ENCODE data around the gene INSYN1.
"Not testable (repeated sequence)": the region's sequence is repeated elsewhere in the genome, so short reads cannot be mapped to it uniquely, and the experiment has no call there.

The INSYN1 gene

DNA sequence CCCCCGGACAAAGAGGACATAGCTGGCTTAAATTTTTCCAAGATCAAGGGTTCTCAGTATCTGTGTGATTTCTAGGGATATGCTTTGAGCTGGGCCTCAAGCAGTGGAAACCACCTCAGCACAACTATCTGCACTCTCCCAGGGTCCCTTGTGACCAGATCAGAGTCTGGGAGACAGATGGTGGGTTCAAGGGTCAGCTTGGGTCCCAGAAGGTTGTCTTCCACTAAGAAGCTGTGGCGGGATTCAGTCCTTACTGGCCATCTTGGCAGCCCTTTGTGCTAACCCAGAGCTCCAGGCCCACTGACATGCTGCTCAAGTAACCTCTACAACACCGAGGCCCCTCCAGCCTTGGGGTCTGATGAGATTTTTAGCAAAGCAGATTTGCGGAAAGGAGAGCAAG lies 2.7 kb downstream of the INSYN1 start:
- no peak for DNase-seq (ENCODE audit: low read depth in 1 of 2, low spot score in 1 of 2)

DNA sequence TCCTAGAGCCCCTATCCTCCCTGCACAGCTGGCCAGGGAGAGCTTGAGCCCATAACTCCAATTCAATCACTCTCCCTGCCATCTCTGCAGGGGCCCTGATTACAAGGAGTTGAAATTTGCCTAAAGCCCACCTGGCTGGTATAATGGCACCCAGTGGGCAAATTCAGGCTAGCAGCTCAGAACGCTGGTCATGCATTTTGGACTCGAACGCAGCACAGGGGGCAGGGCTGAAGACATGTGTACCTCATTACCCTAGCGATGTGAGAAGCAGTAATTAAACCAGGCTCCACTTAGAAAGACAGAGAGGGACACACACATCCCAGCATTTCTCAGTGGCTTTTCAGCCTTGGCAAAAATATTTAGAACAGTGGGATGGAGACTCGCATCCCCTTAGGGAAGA lies 3.2 kb downstream of the INSYN1 start:
- DNase-seq (ENCODE audit: low read depth in 1 of 2, low spot score in 1 of 2), result no peak

DNA sequence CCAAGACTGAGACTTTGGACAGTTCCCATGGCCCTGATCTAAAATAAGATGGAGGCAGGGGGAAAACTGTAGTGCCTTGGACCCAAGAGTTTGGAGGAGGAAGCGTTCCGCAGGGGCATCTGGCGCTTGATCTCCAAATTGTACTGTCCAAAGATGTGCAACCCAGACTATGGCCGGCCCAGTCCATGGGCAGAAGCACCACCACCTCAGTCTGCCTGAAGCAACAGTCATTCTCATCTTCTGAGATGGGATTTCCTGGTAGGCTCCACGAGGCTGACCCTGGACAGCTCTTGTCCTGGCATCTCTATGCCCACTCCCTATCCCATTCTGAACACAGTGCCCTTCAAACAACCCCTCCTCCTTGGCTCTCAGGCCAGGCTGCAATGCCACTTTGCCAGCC lies 3.6 kb downstream of the INSYN1 start:
- DNase-seq (ENCODE audit: low read depth in 1 of 2, low spot score in 1 of 2), result no peak

DNA sequence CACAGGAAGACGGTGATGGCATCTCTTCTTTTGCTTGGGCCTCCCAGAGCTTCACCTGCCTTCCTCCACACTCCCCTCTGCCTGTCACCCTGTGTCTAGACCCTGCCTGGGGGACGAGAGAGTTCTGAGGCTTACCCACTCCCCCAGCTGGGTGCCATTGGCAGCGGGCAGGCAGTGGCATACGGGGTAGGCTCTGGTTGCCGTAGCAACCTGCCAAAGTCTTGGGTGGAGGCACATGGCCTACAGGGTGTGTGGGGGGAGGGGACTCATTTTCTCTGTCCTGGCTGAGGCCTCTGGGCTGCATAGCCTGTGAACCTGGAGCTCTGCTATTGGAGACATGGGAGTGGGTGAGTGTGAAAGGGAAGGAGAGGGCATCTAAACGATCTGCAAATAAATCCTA lies 4.4 kb downstream of the INSYN1 start:
- DNase-seq (ENCODE audit: low read depth in 1 of 2, low spot score in 1 of 2), result no peak

DNA sequence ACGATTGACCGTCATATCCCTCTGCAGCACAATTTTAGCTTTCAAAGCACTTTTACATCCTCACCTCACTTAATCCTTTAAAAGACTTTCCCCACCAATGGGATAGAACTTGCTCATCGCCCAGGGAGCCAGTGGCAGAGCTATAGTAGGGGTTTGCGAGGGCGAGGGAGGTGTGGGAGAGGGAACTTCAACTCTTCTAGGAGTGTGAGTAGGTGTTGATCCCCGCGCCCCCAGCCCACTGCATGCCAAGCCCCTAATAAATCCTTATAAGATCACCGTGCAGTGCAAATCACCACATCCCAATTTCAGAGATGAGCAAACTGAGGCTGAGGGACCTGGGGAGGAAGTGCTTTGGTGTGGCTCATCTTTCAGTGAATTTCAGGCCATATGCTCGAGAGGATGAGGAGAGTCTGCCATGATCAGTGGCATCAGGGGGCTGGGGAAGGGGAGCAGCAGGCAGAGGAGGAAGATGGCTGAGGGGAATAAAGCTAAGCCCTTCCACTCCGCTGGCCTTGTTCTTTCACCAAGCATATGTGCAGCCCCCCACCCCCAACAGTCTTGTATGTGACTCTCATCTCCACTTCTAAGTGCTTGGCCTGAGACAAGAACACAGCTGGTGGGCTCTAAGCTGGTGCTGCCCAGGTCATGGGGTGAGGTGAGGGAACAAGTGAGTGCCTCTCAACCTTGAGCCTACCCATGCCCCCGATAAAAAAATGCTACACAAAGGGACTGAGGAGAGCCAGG lies 5.1 kb downstream of the INSYN1 start:
- no peak for DNase-seq (ENCODE audit: low read depth in 1 of 2, low spot score in 1 of 2)

DNA sequence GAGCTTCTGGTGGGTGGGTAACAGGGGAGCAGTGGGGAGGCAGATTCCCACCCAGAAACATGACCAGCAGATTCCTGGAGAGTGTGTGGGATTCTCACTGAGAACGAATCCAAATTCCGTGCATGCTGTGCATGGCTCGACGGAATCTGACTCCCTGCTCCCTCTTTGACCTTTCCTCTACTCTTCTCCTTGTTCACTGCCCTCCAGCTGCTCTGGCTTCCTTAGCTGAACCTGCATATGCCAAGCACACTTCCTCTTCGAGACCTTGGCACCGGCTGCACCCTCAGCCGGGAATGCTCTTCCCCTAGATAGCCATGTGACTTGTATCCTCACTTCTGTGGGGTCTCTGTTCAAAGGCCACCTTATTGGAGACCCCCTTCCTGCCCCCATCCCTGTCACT lies 6.3 kb downstream of the INSYN1 start:
- no peak for DNase-seq (ENCODE audit: low read depth in 1 of 2, low spot score in 1 of 2)

DNA sequence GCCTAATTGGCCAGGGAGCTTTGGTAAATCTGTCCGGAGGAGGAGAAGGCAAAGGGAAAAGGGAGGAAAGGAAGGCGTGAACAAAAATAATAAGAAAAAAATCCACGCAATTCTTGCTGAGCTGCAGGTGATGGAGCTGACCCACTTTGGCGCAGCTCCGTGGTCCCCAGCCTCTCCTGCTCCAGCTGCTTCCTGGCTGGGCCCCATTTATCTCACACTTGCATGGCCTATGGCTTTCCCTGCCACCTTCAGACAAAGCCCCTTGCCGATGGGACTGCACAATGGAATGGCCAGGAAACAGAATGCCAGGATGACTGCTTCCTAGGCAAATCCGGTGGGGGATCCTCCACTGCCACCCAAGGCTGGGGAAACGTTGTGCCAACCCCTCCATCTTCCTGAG lies 6.9 kb downstream of the INSYN1 start:
- no peak for DNase-seq (ENCODE audit: low read depth in 1 of 2, low spot score in 1 of 2)

DNA sequence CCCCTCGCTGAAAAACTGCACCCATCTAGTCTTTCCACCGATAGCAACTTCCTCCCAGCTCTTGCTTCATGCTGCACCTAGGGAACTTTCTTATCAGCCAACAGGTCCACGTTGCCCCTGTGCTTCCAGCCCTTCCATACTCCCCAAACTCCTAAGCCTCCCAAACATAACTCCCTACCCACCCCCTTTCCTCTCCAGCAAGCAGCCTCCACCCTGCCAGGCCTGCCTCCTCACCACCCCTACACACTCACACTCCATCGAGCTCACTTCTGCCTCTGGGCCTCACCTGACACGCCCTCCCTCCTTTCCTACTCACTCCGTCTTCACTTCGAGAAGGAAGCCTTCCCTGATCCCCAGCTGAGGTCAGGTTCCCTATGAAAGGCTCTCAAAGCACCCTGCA lies 8.1 kb downstream of the INSYN1 start:
- DNase-seq (ENCODE audit: low read depth in 1 of 2, low spot score in 1 of 2), result no peak

DNA sequence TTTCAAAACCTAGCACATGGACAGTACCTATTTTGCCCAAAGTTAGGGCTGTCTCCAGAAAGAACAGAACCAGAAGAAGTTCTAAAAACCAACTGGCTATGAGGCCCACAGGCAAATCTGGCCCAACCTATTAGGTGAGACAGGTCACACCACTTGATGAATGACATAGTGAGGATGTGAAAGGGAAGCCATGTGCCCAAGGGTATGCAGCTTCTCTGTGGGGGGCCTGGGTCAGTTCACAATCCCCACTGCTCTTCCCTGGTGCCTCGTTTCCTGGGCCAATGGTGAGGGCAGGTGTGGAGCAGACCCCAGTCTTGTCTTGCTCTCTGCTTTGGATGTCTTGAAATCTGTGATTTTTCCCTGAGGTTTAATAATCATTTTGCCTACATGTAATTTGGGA lies 8.9 kb downstream of the INSYN1 start:
- no peak for DNase-seq (ENCODE audit: low read depth in 1 of 2, low spot score in 1 of 2)

DNA sequence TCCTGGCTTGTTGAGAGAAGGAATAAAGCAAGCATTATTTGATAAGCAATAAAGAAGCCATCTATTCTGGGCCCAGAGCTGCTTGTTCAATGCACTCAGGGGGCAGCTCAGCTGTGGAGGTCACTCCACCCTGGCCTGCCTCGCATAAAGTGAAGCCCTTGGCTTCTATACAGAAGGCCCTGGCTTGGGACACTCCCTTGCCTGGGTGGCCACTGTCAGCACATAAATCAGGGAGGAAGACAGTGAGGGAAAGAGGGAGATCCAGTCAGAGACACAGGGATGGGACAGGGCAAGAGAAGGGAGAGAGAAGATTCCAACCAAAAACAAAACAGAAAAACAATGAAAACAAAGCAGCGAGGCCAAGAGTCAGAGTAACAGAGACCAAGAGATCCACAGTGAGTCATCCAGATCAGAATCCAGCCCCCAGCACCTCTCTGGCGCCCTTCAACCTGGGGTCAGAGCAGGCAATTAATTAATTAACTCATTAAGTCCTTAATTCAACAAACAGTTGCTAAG lies 11.8 kb downstream of the INSYN1 start:
- no peak for DNase-seq (ENCODE audit: low read depth in 1 of 2, low spot score in 1 of 2)

DNA sequence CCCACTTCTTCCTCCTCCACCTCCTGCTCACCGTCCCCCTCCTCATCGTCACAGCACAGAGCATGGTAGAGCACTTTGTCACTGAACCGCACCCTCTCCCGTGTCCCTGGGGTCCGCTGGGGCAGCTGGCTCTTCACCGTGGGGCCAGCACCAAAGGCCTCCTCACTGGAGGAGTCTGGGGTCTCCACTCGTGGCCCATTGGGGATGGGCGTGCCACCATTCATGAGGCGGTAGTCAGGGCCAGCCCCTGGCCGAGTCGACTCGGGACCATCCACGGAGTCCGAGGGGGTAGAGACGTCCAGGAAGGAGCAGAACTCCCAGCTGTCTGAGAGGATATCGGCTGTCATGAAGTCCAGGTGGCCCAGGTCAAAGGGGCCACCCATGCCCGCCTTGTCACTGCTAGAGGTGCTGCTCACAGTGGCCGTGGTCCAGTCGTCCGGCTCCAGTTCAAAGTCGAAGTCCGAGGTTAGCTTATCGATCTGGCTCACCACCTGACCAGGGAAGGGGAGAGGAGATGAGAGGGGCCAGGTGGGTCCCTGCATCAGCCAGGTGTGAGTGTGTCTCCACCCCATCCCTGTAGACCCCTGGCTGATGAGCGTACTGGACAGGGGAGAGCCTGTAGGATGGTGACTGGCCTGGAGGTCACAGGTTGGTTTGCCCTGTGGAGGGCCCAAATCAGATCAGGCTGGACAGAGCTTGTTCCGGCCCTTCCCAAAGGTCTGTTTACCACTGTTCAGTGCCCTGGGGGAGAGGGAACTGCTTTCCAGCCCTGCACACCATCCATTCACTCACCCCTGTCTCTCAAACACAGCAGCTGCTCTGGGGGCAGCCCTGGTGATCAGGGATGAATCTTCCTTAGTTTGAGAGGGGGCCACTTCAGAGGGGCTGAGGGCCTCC lies 12.8 kb downstream of the INSYN1 start:
- no peak for DNase-seq (ENCODE audit: low read depth in 1 of 2, low spot score in 1 of 2)

DNA sequence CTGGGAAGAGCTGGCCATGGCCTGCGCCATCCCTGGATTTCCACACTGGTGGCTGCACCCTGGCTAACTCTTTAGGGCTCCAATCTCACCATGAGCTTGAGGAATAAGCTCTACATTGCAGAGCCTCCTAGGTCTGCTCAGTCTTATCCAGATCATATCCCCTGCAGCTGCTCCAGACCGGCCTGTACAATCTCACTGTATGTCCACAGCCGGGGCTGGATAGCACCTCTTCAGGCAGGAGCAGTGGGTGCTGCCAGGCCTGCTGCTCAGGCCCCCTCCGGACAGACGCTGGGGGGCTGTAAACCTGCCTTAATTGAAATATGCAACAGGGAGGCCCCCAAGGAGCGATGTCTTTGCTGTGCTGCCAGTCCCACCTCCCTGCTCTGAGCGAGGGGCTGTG lies 15.6 kb downstream of the INSYN1 start:
- DNase-seq (ENCODE audit: low read depth in 1 of 2, low spot score in 1 of 2), result no peak

DNA sequence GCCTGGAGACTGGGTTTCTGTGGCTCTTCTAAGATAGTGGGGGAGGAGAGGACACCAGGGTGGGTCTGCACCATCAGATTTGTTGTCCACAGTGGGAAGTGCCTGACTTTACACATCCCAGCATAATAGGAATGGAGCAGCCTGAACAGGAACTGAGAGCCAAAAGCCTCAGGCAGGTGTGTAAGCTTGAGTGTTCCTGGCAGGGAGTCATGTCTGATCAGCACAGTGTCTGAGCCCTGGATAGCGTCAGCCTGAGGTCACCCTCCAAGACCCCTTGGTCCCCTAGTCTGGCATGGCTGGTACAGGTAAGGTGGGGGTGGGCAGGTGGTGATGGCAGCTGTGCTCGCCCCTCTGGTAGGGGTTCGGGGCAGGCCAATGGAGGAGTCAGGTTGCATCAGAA lies 20.2 kb downstream of the INSYN1 start:
- DNase-seq (ENCODE audit: low read depth in 1 of 2, low spot score in 1 of 2), result no peak

DNA sequence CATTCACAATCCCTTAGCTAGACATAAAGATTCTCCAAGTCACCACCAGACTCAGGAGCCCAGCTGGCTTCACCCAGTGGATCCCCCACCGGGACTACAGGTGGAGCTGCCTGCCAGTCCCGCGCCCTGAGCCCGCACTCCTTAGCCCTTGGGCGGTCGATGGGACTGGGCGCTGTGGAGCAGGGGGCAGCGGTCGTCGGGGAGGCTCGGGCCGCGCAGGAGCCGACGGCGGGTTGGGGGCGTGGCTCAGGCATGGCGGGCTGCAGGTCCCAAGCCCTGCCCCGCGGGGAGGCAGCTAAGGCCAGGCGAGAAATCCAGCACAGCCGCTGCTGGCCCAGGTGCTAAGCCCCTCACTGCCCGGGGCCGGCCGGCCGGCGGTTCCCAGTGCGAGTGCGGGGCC lies 21.1 kb downstream of the INSYN1 start:
- DNase-seq (ENCODE audit: low read depth in 1 of 2, low spot score in 1 of 2), result not testable (repeated sequence)

DNA sequence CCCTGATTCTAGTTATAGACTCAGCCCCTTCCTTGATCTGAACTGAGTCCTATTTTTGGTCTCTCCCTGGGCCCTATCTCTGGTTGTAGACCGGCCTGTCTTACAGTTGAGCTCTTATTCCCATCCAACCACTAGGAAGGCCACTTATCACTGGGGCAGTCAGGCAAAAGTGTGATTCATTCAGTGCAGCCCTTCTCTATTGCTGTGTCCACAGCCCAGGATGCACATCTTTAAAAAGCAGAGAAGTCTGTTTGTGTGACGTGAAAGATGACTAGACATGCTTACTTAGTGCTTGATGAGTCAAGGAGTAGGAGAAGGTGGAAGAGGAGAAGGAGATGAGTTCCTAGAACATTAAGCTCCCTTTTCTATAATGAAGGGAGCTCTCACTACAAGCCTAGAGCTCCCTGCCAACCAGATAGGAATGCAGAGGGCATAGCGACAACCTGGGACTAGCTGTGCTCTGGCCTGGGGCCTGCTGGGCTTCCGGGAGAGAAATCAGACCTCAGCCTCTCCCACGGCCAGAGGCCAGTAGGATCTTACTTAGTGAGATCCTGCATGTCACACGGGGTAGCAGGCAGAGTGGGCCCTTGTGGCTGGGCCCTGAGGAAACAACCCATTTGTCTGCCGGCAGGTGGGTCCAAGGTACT lies 25.7 kb downstream of the INSYN1 start:
- no peak for DNase-seq (ENCODE audit: low read depth in 1 of 2, low spot score in 1 of 2)

DNA sequence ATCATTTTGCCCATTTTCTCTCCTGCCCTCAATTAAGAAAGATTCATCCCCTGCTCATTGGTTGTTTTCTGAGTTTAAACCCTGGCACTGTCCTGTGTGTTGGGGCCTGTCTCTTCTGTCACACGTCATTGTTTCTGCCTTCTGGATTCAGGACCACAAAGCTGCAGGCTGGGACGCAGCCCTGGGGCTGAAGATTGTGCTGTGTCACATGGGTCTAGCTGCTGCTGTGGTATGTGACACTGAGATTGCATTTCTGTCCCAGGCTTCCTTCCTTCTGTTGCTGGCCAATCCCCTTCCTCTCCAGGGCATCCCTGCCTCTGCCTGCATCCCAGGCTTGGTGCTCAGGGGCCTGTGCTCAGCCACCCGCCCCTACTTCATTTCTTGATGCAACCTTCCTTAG lies 28.9 kb downstream of the INSYN1 start:
- no peak for DNase-seq (ENCODE audit: low read depth in 1 of 2, low spot score in 1 of 2)

DNA sequence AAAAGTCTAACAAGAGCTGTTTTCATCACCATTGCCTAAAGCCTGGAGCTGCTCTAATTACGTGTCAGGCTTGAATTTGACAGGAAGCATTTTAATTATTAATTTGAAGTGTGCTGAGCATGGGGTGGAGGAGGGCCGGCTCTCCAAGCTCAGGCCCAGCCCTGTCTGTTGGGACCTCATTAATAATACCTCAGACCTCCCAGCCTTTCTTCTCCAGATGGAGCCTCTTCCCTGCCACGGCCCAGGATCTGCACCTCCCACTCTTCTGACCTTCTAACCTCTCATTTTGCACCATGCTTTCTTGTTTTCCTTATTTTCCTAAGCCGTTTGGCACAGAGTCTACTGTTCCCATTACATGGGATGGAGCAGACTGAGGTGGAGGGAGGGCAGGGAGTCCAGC lies 30.0 kb downstream of the INSYN1 start:
- DNase-seq (ENCODE audit: low read depth in 1 of 2, low spot score in 1 of 2), result no peak

DNA sequence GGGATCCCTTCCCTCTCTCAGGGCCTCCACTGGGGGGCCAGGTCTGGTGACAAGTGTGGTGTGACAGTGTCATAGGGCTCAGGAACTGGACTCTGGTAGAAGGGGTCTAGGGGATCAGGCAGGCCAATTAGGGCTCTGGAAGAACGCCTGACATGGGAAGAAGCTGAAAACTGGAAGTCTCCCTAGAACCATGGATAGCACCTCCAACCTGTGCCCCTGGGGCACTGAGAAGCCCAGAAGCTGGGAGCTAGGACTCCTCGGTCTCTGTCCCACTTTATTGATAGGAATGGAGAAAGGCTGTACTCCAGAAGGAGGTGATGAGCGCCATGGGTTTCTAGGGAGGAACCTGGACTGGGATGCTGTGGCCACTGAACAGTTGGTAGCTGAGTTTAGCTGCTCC lies 30.7 kb downstream of the INSYN1 start:
- no peak for DNase-seq (ENCODE audit: low read depth in 1 of 2, low spot score in 1 of 2)

DNA sequence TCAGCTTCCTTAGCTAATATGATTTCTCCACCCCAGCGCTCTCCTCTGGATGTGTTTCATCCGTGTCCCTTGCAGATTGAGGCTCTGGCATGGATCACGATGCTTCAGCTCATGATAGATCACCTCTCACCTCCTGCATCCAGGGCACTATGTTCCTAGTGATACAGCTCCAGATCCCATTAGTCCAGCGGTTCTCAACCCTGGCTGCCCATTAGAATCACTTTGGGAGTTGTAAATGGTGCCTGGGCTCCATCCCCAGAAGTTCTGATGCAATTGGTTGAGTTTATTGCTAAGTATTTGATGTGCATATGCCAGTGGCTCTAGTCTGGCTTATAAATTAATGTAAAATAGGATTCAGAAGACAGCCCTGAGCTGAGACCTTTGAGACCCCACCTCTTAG lies 34.5 kb downstream of the INSYN1 start:
- DNase-seq (ENCODE audit: low read depth in 1 of 2, low spot score in 1 of 2), result no peak

DNA sequence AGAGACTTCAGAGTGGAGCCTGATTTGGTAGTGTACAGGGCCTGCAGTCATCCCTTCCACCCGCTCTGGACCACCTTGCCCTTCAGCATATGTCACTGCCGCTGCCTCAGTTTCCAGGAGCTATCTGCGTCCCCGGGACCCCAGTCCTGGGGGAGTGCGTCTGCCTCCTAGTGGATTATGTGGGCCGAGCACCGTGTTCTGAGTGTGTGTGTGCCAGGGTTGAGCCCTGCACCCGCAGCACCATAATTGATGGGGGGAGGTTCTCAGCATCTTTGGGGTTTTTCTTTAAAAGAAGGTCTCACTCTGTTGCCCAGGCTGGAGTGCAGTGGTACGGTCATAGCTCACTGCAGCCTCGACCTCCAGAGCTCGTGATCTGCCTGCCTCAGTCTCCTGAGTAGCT lies 35.3 kb downstream of the INSYN1 start:
- DNase-seq (ENCODE audit: low read depth in 1 of 2, low spot score in 1 of 2), result no peak

DNA sequence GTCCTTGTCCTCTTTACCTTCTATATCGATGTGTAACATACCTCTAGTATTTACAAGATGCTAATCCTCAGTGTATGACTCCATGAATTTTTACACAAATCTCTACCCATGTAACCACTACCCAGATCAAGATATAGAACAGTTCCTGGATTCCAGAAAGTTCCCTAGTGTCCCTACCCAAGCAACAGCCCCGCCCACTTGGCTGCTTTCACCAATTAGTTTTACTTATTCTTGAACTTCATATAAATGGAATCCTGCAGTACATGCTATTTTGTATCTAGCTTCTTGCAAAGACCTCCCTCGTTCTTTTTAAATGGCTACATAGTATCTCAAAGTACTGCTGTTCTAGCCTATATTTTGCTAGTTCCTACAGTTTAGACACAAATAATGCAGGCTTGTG lies 35.9 kb downstream of the INSYN1 start:
- DNase-seq (ENCODE audit: low read depth in 1 of 2, low spot score in 1 of 2), result no peak

DNA sequence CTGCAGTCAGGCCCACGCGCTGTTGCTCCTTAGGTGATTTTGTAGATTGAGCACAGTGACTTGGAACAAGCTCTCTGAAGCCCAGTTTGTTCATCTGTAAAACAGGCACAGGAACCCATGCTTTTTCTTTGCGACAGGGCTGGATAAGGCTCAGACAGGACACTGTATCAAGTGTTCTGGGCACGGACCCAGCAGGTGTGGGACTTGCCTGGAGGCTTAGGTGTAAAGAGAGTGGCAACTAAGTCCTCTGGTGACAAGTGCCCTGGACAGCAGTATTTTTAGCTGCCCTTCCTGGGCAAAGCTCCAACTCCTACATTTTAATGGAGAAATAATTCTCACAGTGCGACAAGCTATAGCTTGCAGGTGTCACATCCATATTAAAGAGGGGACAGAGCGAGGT lies 36.7 kb downstream of the INSYN1 start:
- DNase-seq (ENCODE audit: low read depth in 1 of 2, low spot score in 1 of 2), result no peak

All from stimulated activated CD4-positive, alpha-beta T cell treated with anti-CD3 and anti-CD28 coated beads, Interleukin-15, amount 100 ng/mL, for 1 hour (primary cell).